ENCODE results near the gene TKT. TPM values are rescaled to one million over a fixed set of nuclear protein-coding genes. Genes with fewer than 3 reads are reported as not detected.

The TKT gene
- total RNA-seq, 1 experiment from 2014 or later = 634 TPM

- Histone ChIP-seq H3K9me3 (ENCODE audit: control insufficient read depth in 1 of 2, insufficient read depth in 1 of 2, low read depth in 1 of 2, low read length in 2 of 2) (no peaks in the 10 kb centered on the region), H2AFZ (ENCODE audit: low read depth, low read length, poor library complexity, severe bottlenecking) (no peak overlapping the region), H3K4me3 (replicated peaks in 1 of 2; ENCODE audit: low read depth in 1 of 2, low read length in 2 of 2) (no peak overlapping the region), H3K79me2 (ENCODE audit: insufficient read depth, low read length) (peaks cover 35% of the 10 kb centered on the region), H3K4me1 (ENCODE audit: control insufficient read depth in 1 of 2, insufficient read depth in 2 of 2, low read length in 2 of 2) (peaks cover 2 to 5% of the 10 kb centered on the region in 2 experiments), H3K27me3 (ENCODE audit: insufficient read depth, low read length) (no peaks in the 10 kb centered on the region), H3K27ac (ENCODE audit: low read depth, low read length) (no peak overlapping the region), H3K4me2 (ENCODE audit: low read length) (no peak overlapping the region), H3K9me2 (ENCODE audit: insufficient read depth) (no peaks in the 10 kb centered on the region), H3K36me3 (ENCODE audit: control insufficient read depth in 1 of 2, insufficient read depth in 2 of 2, low read length in 2 of 2) (peaks cover 51 to 98% of the 10 kb centered on the region in 2 experiments; a peak in 3 of 4 replicates), H3K9ac (ENCODE audit: low read length) (no peak overlapping the region), H4K20me1 (ENCODE audit: insufficient read depth) (no peaks in the 10 kb centered on the region)
- ChIA-PET CTCF (no interaction called here), RAD21 (ENCODE audit: low non-redundant PET in 1 of 2, low total read pairs in 2 of 2, uncharacterized antibody in 2 of 2, unreplicated experiment in 2 of 2) (no interaction called here), POLR2A (no interaction called here)
- TF ChIP-seq RAD21 (IDR thresholded peaks at IDR 0.05; ENCODE audit: low read depth) = no peak
- no peak for TF ChIP-seq REST (IDR thresholded peaks at IDR 0.05; ENCODE audit: low read depth)
- TF ChIP-seq SIN3A (IDR thresholded peaks at IDR 0.05; ENCODE audit: low read depth) = no peak
- no peak for TF ChIP-seq EZH2 (IDR thresholded peaks at IDR 0.05)
- no peak for TF ChIP-seq EGR1 (IDR thresholded peaks at IDR 0.05; ENCODE audit: low read depth)
- no peak for TF ChIP-seq POLR2A (IDR thresholded peaks at IDR 0.05; ENCODE audit: borderline replicate concordance, extremely low read depth, insufficient read depth, insufficient read length)
- TF ChIP-seq MAX (IDR thresholded peaks at IDR 0.05) = no peak
- no peak for TF ChIP-seq ZFX (IDR thresholded peaks at IDR 0.05)
- no peak for TF ChIP-seq TCF7L2 (IDR thresholded peaks at IDR 0.05; ENCODE audit: borderline replicate concordance, extremely low read depth, insufficient read depth, insufficient read length)
- no peak for TF ChIP-seq ZNF274 (IDR thresholded peaks at IDR 0.05; ENCODE audit: low read depth, low read length)
- TF ChIP-seq FOSL1 (IDR thresholded peaks at IDR 0.05; ENCODE audit: low read depth) = no peak
- TF ChIP-seq YY1 (IDR thresholded peaks at IDR 0.05; ENCODE audit: extremely low read depth, insufficient replicate concordance, low read depth, low read length) = no peak
- TF ChIP-seq, protein P1, sequence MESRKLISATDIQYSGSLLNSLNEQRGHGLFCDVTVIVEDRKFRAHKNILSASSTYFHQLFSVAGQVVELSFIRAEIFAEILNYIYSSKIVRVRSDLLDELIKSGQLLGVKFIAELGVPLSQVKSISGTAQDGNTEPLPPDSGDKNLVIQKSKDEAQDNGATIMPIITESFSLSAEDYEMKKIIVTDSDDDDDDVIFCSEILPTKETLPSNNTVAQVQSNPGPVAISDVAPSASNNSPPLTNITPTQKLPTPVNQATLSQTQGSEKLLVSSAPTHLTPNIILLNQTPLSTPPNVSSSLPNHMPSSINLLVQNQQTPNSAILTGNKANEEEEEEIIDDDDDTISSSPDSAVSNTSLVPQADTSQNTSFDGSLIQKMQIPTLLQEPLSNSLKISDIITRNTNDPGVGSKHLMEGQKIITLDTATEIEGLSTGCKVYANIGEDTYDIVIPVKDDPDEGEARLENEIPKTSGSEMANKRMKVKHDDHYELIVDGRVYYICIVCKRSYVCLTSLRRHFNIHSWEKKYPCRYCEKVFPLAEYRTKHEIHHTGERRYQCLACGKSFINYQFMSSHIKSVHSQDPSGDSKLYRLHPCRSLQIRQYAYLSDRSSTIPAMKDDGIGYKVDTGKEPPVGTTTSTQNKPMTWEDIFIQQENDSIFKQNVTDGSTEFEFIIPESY (IDR thresholded peaks at IDR 0.05; ENCODE audit: extremely low read depth, insufficient replicate concordance, low read length) = no peak
- DNase-seq (ENCODE audit: low read depth, low spot score) (no peak), ATAC-seq (no peak)
- BruUV-seq (replicated peaks) = no TSS peak
- intact Hi-C loops (cut with micrococcal nuclease) = no loop called here
Measured at GRCh38 chr3:53230789-53231188, 25.0 kb downstream of the TKT start.

All from HCT116 (cell line).